Middle frontal gyrus (tissue), 1 donor: ENCODE measurements around the gene DRD5.

Experiments
- DNase-seq: peaks from one replicate; pipeline ENCODE4 v3.0.0-alpha.2; 2015; ENCODE audit warnings: low spot score; ENCODE audit errors: extremely low spot score

DRD5 gene

DNA sequence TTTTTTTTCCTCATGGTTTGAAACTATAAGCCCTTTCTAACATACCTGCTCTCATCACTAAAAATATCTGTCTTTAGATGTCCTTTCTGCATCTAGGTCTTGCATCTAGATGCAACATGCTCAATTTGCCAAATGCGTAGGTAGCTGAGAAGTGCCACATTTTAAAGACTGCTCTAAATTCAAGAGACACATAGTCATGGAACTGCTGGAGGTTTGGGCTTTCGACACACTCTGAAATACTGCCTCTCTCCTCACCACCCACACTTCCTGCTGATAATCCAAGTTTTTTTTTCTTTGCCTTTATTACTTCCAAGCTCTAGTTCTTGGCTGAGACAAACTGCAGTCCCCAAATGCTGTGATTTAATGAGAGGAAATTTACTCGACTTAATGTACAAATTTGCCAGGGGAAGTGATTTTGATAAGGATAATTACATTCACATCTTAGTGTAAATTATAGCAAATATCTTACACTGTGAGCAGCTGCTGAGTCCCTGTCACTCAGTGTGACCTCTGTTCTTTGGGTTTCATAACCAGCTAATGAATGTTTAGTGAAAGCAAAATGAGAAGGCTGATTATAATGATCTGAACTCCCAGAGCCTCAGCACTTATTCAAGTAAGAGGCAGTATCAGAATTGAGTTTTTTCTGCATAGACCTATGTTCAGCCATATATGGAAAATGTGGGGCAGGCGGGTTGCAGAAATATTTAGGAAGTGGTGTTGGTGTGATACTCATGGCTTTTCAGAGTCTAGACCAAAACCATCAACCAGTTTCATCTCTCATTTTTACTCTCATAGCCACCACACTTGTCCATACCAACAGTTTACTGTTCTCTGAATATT lies 31.3 kb downstream of the DRD5 start:
- DNase-seq = peak; percentile 20

DNA sequence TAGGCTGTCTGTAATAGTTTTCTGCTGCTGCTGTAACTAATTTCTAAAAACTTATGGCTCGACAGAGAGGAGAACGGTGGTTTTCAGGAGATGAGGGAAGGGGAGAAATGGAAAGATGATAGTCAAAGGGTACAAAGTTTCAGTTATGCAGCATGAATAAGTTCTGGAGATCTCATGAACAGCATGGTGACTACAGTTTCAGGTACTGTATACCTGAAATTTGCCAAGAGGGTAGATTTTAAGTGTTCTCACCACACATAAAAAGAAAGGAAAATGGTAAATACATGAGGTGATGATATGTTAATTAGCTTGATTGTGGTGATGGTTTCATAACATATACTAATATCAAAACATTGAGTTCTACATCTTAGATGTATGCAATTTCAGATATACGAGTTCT lies 34.9 kb downstream of the DRD5 start:
- DNase-seq = no peak

DNA sequence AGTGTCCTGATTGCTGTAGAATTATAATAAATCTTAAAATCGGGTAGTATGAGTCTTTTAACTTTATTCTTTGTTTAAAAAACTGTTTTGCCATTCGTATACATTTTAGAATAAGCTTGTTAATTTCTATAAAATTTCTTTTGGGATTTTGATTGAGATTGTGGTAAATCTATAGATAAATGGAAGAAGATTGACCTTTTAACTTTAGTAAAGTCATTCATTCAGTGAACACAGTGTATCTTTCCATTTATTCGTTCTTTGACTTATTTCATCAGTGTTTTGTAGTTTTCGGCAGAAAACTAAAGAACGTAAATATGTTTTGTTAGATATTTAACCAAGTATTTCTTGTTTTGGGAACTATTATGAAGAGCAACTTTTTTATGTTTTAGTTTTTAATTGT lies 38.9 kb downstream of the DRD5 start:
- no peak for DNase-seq

- no peak for DNase-seq
These were observed 43.6 kb downstream of the DRD5 start for GRCh38 chr4:9825049-9825448.

- DNase-seq = no peak
These were observed 45.1 kb downstream of the DRD5 start for GRCh38 chr4:9826551-9826950.

- DNase-seq = no peak
These were observed 51.2 kb downstream of the DRD5 start for GRCh38 chr4:9832640-9833039.

- DNase-seq = no peak
These were observed 52.0 kb downstream of the DRD5 start for GRCh38 chr4:9833421-9833820.
